Fibroblast of the aortic adventitia (primary cell): Measurements from ENCODE around the gene QPRT. TPM values are rescaled to one million over a fixed set of nuclear protein-coding genes. Genes with fewer than 3 reads are reported as not detected.

ENCODE experiments used
- DNase-seq: peaks from one replicate; pipeline ENCODE4 v3.0.0-alpha.2; 2010; ENCODE audit warnings: low read depth
- H3K4me3 ChIP-seq: 2 replicates; pipeline ENCODE4 v1.5.1; 2011; ENCODE audit warnings: low read depth, mild to moderate bottlenecking, control low read depth, low read length, moderate library complexity
- total RNA-seq: library from RNA; depleted of rRNA; stranded (reverse); fragments of >200 nt; gene quantifications from 2 replicates; pipeline ENCODE4 v1.2.3, GENCODE V29; 2012; ENCODE audit warnings: low replicate concordance
- TF ChIP-seq, protein P1 (sequence below): IDR thresholded peaks from 2 replicates; pipeline ENCODE4 v1.5.1; 2011; ENCODE audit warnings: mild to moderate bottlenecking, low read length, control low read depth, inconsistent platforms; ENCODE audit not compliant: insufficient read depth

Gene QPRT
- total RNA-seq, 1 donor, result 7.4 TPM

- H3K4me3 ChIP-seq, result no peak overlapping the region
- TF ChIP-seq, protein P1, sequence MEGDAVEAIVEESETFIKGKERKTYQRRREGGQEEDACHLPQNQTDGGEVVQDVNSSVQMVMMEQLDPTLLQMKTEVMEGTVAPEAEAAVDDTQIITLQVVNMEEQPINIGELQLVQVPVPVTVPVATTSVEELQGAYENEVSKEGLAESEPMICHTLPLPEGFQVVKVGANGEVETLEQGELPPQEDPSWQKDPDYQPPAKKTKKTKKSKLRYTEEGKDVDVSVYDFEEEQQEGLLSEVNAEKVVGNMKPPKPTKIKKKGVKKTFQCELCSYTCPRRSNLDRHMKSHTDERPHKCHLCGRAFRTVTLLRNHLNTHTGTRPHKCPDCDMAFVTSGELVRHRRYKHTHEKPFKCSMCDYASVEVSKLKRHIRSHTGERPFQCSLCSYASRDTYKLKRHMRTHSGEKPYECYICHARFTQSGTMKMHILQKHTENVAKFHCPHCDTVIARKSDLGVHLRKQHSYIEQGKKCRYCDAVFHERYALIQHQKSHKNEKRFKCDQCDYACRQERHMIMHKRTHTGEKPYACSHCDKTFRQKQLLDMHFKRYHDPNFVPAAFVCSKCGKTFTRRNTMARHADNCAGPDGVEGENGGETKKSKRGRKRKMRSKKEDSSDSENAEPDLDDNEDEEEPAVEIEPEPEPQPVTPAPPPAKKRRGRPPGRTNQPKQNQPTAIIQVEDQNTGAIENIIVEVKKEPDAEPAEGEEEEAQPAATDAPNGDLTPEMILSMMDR, result no peak
- peak; percentile 47 for DNase-seq
These were observed 4.8 kb upstream of the QPRT start for GRCh38 chr16:29674188-29674587.

- no peak for DNase-seq
- no peak overlapping the region for H3K4me3 ChIP-seq
- TF ChIP-seq, protein P1, result no peak
These were observed 3.0 kb upstream of the QPRT start for GRCh38 chr16:29675811-29676643.

DNA sequence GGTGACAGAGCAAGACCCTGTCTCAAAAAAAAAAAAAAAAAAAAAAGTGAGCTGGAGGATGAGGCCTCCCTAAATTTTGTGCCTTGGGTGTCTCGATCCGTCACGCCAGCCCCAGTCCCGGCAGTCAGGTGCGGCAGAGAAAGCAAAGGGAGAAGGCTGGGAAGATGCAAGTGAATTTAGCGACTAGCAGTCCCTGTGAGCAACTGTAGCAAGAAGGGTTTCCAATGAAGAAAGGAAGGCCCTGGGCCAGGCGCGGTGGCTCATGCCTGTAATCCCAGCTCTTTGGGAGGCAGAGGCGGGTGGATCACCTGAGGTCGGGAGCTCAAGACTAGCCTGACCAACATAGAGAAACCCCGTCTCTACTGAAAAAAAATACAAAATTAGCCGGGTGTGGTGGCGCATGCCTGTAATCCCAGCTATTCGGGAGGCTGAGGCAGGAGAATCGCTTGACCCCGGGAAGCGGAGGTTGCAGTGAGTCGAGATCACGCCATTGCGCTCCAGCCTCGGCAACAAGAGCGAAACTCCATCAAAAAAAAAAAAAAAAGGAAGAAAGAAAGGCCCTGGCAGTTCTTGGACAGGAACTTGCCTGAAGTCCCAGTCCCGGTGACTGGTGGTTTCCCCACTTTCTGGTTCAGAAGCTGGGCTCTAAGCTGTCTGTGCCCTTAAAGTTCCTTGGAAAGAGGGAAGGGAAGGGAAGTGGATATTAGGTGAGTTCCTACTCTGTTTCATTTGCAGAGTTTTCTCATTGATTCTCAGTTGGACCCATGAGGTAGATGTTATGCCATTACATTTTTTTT lies 1.8 kb upstream of the QPRT start:
- H3K4me3 ChIP-seq, result no peak overlapping the region
- TF ChIP-seq, protein P1, result no peak
- no peak for DNase-seq

DNA sequence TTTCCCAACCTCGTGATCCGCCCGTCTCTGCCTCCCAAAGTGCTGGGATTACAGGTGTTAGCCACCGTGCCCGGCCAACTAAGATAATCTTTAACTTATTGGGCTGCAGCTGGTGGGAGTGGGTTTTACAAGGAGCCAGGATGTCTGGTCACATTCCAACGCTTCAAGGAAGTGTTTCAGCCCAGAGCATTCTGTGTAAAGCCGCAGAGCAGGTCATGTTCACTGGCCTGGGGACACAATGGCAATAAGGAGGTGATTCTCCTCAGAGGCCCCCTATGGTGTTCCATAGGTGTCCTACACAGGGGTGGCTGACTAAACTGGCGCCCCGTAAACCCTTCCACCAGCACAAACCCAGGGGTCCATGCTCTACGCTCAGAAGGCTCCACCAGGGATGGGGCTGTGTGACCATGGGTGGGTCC lies 1.2 kb downstream of the QPRT start:
- TF ChIP-seq, protein P1, result no peak
- H3K4me3 ChIP-seq, result no peak overlapping the region
- no peak for DNase-seq

DNA sequence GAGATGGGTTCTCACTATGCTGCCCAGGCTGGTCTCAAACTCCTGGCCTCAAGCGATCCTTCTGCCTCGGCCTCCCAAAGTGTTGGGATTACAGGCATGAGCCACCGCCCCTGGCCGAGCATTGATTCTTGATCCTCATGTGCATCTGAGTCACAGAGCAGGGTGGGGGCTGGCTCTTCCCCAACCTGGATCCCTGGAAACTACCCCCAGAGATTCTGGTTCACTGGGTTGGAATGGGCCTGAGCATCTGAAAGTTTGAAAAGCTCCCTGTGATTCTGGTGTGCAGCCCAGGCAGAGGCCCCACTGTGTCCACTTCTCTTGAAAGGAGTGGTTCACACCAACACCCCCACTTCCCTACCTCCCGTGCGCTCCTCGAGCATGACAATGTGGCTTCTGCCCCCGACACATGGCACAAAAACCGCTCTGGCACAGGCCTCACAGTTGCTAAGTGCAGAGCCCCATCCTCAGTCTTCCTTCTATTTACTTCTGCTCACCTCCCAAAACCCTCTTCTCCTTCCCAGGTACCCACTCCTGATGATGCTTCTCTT lies 4.6 kb downstream of the QPRT start:
- H3K4me3 ChIP-seq, result no peak overlapping the region
- TF ChIP-seq, protein P1, result no peak
- no peak for DNase-seq

- DNase-seq, result no peak
- no peak overlapping the region for H3K4me3 ChIP-seq
- TF ChIP-seq, protein P1, result no peak
These were observed 5.7 kb downstream of the QPRT start for GRCh38 chr16:29684679-29685078.
